H1 (cell line): ENCODE measurements around the gene NSUN2. TPM values are rescaled to one million over a fixed set of nuclear protein-coding genes. Genes with fewer than 3 reads are reported as not detected.

ENCODE experiments used
- ASH2L ChIP-seq: fragments of 200-600, 300-600 bp; sonication (generic); IDR thresholded peaks from one replicate; pipeline ENCODE4 v1.7.1; 2017; ENCODE audit warnings: low read length
- CBX8 ChIP-seq: fragments of 300-800, 300-1000 bp; sonication (generic); IDR thresholded peaks from 2 replicates; pipeline ENCODE4 v1.7.1; 2016; ENCODE audit warnings: low read depth, low read length, borderline replicate concordance
- TCF12 ChIP-seq: IDR thresholded peaks from 2 replicates; pipeline ENCODE4 v1.6.1; 2011; ENCODE audit warnings: low read depth, mild to moderate bottlenecking, low read length
- polyA plus RNA-seq, 7 experiments: library from polyadenylated mRNA; depleted of rRNA in 3 of 7; stranded (reverse) in 5 of 7; unstranded in 2 of 7; fragments of >200 nt in 5 of 7; fragments of 200-250 nt in 2 of 7; gene quantifications; 1 replicate in 5 of 7; 2 replicates in 1 of 7; 4 replicates in 1 of 7; pipeline versions ENCODE4 v1.2.1 to v1.2.3, GENCODE V29; 2011 to 2013; ENCODE audit warnings: missing spikeins in 2 of 7, mixed read lengths in 2 of 7
- total RNA-seq: library from RNA; stranded (reverse); fragmentation: NEBNext Ultra II Directional; extraction: Animal tissue kit (Norgen Biotek cat#: 25700); gene quantifications from 2 replicates; pipeline ENCODE4 v1.2.1, GENCODE V29; 2021
- TF ChIP-seq, protein P1 (sequence below): fragments of 300-600 bp; sonication (generic); IDR thresholded peaks from 2 replicates; pipeline ENCODE4 v1.7.1; 2012; ENCODE audit warnings: low read length, moderate library complexity, mild to moderate bottlenecking, inconsistent platforms; ENCODE audit not compliant: insufficient replicate concordance

Gene NSUN2
- total and polyA plus RNA-seq, 2 of the 8 experiments (the other 6 are each of a cell fraction or from before 2014, with no cell fraction given) = 47.3 to 94.7 TPM

DNA sequence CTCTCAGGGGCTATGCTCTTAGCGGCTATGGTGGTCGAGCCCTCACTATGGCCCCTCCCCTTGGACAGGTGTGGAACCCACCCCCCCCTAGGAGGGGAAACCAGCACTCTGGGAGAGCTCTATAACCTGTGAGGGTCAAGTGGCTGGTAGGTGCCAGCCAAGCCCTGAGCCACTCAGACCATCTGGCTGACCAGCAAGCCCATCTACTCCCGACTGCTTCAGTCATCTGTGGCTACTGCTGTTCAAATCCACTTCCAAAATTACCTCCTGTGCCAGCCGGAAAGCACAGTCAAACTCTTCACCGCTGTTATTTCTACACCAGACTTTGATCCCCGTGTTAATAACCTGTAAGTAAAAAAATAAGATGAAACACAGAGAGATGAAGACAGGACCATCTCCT, 28.5 kb downstream of the NSUN2 start (continued):
- TF ChIP-seq, protein P1, sequence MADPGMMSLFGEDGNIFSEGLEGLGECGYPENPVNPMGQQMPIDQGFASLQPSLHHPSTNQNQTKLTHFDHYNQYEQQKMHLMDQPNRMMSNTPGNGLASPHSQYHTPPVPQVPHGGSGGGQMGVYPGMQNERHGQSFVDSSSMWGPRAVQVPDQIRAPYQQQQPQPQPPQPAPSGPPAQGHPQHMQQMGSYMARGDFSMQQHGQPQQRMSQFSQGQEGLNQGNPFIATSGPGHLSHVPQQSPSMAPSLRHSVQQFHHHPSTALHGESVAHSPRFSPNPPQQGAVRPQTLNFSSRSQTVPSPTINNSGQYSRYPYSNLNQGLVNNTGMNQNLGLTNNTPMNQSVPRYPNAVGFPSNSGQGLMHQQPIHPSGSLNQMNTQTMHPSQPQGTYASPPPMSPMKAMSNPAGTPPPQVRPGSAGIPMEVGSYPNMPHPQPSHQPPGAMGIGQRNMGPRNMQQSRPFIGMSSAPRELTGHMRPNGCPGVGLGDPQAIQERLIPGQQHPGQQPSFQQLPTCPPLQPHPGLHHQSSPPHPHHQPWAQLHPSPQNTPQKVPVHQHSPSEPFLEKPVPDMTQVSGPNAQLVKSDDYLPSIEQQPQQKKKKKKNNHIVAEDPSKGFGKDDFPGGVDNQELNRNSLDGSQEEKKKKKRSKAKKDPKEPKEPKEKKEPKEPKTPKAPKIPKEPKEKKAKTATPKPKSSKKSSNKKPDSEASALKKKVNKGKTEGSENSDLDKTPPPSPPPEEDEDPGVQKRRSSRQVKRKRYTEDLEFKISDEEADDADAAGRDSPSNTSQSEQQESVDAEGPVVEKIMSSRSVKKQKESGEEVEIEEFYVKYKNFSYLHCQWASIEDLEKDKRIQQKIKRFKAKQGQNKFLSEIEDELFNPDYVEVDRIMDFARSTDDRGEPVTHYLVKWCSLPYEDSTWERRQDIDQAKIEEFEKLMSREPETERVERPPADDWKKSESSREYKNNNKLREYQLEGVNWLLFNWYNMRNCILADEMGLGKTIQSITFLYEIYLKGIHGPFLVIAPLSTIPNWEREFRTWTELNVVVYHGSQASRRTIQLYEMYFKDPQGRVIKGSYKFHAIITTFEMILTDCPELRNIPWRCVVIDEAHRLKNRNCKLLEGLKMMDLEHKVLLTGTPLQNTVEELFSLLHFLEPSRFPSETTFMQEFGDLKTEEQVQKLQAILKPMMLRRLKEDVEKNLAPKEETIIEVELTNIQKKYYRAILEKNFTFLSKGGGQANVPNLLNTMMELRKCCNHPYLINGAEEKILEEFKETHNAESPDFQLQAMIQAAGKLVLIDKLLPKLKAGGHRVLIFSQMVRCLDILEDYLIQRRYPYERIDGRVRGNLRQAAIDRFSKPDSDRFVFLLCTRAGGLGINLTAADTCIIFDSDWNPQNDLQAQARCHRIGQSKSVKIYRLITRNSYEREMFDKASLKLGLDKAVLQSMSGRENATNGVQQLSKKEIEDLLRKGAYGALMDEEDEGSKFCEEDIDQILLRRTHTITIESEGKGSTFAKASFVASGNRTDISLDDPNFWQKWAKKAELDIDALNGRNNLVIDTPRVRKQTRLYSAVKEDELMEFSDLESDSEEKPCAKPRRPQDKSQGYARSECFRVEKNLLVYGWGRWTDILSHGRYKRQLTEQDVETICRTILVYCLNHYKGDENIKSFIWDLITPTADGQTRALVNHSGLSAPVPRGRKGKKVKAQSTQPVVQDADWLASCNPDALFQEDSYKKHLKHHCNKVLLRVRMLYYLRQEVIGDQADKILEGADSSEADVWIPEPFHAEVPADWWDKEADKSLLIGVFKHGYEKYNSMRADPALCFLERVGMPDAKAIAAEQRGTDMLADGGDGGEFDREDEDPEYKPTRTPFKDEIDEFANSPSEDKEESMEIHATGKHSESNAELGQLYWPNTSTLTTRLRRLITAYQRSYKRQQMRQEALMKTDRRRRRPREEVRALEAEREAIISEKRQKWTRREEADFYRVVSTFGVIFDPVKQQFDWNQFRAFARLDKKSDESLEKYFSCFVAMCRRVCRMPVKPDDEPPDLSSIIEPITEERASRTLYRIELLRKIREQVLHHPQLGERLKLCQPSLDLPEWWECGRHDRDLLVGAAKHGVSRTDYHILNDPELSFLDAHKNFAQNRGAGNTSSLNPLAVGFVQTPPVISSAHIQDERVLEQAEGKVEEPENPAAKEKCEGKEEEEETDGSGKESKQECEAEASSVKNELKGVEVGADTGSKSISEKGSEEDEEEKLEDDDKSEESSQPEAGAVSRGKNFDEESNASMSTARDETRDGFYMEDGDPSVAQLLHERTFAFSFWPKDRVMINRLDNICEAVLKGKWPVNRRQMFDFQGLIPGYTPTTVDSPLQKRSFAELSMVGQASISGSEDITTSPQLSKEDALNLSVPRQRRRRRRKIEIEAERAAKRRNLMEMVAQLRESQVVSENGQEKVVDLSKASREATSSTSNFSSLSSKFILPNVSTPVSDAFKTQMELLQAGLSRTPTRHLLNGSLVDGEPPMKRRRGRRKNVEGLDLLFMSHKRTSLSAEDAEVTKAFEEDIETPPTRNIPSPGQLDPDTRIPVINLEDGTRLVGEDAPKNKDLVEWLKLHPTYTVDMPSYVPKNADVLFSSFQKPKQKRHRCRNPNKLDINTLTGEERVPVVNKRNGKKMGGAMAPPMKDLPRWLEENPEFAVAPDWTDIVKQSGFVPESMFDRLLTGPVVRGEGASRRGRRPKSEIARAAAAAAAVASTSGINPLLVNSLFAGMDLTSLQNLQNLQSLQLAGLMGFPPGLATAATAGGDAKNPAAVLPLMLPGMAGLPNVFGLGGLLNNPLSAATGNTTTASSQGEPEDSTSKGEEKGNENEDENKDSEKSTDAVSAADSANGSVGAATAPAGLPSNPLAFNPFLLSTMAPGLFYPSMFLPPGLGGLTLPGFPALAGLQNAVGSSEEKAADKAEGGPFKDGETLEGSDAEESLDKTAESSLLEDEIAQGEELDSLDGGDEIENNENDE = no peak
- TF ChIP-seq TCF12 (no peak), CBX8 (no peak), ASH2L (no peak)
